Fibroblast of the conjunctiva (primary cell): ENCODE results near the gene LMOD2.

ENCODE experiments used
- DNase-seq: peaks from one replicate; pipeline ENCODE4 v3.0.0-alpha.2; 2010; ENCODE audit warnings: low read depth

The LMOD2 gene

DNA sequence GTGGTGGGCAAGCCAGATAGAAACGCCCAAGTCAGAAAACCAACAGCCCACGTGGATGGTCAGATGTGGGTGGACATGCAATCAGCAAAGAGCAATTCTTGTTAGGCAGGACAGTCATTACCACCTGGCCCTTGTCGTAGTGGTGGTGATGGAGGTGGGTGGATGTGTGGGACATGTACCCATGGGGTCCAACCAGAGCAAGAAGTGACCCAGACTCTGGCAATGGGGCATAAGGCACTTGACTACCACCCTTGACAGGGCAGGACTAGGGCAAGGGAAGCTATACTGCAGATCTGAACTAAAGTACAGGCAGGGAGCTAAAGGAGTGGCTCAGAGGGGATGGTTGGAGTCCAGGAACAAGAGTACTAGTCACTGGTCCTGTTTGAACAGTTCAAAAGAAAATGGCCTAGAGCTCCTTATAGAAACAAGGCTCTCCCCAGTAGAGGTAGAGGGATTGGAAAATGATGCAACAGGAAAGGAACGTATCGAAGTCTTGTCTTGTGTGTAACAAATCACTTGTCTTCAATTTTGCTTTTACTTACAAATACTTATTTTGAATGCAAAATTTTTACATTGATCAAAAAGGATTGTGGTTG lies 17.6 kb downstream of the LMOD2 start:
- DNase-seq, result no peak

- no peak for DNase-seq
Measured at GRCh38 chr7:123673752-123674398, 18.2 kb downstream of the LMOD2 start.

DNA sequence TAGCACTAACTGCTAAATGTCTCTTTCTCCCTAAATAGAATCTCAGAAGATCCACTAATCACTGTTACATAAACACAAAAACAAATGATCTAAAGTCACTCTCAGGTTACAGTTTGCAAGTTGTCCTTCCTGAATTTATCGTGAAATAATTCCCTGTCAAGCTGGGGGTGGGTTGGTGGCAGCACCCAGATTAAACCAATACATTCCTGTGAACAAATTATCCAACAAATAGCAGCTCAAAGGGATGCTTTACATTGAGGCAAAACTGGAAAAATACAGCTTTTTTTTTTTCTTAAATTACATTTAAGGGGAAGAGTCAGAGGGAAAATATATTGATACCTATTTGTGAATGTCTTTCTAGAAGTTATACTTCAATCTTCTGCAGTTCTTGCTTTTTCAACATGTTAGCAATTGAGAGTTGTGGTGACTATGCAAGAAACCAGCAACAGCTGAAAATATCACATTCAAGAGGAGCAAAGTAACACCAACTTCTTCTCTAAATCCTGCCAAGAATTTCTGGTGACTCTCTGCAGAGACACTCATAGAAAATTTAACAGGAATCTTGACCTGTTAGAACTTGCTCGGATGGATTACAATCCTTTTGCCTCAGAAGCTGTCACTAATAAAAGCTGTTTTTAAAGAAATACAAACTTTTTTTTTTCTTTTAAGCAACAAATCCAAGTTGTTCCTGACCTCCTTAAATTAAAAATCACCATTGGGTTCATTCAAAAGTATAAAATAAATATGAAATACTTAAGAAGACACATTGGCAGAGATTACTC lies 18.9 kb downstream of the LMOD2 start:
- no peak for DNase-seq

DNA sequence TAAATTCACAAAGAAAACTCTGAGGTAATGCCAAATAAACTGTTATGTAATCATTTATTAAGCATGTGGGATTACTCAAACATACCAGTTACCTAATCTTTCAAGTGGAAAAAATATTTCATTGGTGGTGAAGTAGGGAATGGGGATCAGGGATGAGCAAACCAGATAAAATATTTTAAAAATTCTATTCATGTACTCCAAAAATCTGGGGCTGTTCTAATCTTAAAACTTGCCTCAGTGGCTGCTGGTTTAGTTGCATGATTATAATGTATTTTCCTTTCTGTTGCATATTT lies 19.5 kb downstream of the LMOD2 start:
- no peak for DNase-seq

DNA sequence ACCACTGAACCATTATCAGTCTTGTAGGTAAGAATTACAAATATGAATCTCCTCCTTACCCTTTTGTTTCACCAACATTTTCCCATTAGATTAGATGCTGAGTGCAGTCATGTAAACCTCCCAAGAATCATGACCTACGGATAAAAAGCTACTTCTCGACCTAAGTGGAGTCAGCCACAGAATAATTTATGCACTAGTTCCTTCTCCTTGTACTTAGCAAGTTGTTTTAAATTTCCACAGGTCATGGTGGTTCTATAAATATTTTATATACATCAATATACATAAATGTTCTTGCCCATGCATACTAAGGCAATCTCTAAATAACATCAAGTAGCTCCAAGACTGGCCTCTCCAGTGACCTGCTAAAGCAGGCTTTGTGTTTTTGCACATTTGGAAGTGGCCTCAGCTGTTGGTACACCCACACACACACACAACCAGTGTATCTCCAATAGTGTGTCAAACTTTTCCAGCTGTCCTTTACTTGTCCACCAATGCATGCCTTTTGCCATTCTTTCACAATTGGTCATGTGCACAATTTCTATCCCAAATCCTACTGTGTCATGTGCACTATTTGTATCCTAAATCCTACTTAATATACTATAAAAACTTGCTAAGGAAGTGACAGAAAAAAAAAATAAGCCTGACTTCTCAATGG lies 21.5 kb downstream of the LMOD2 start:
- no peak for DNase-seq

- no peak for DNase-seq
Measured at GRCh38 chr7:123679614-123680013, 23.9 kb downstream of the LMOD2 start.

DNA sequence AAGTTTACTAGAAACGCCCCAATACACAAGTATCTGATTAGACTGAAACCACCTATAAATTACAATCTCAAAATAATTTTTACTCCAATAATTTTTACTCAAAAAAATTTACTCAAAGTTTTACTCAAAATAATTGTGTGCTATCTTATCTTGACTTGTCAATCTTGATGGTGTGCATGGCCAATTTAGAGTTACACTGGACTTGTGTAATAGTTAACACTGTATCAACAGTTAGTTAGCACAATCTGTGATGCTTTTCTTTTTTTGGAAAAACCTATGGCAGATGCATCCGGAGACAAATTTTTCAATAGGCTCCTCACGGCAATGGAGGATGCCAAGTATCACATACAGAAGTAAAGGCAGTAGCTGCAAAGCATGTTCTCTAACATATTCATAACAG lies 24.9 kb downstream of the LMOD2 start:
- DNase-seq, result no peak

GRCh38 chr7:123681561-123681960 lies 25.9 kb downstream of the LMOD2 start:
- no peak for DNase-seq

- peak; percentile 50 for DNase-seq
Measured at GRCh38 chr7:123682690-123683089, 27.0 kb downstream of the LMOD2 start.

DNA sequence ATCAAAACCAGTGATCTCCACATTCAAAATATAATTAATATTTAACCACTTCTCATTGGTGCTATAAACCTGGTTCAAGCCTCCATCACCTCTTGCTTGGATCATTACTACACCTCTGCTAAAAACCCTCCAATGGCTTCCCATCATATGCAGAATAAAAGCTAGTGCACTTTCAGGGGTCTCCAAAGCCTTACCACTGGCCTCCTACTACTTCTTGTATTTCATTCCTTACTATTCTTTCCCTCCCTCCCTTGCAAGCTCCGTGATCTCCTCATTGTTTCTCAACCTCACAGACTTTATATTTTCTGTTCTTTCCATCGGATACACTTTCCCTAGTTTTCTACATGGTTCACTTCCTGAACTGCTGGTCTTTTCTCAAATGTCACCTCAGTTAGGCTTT lies 31.5 kb downstream of the LMOD2 start:
- DNase-seq, result no peak

- no peak for DNase-seq
Measured at GRCh38 chr7:123687727-123688126, 32.1 kb downstream of the LMOD2 start.

- DNase-seq, result no peak
Measured at GRCh38 chr7:123689250-123689649, 33.6 kb downstream of the LMOD2 start.

GRCh38 chr7:123690550-123690949 lies 34.9 kb downstream of the LMOD2 start:
- no peak for DNase-seq

DNA sequence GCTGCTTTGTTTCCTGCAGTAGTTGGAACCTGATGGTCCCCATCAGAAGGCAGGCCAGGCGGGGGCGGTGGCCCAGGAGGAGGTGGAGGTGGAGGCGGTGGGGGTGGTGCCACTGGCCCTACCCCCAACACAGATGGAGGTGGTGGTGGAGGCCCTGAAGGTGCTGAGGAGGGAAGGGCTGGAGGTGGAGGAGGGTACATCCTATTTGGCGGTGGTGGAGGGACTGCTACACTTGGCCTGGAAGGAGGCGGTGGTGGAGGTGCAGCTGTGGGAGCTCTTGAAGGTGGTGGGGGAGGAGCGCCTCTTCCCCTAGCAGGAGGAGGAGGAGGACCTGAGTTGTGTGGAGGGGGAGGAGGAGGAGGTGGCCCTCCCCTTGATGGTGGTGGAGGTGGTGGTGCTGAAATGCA lies 36.8 kb downstream of the LMOD2 start:
- DNase-seq, result no peak

GRCh38 chr7:123695944-123696677 lies 40.4 kb downstream of the LMOD2 start:
- DNase-seq, result no peak

DNA sequence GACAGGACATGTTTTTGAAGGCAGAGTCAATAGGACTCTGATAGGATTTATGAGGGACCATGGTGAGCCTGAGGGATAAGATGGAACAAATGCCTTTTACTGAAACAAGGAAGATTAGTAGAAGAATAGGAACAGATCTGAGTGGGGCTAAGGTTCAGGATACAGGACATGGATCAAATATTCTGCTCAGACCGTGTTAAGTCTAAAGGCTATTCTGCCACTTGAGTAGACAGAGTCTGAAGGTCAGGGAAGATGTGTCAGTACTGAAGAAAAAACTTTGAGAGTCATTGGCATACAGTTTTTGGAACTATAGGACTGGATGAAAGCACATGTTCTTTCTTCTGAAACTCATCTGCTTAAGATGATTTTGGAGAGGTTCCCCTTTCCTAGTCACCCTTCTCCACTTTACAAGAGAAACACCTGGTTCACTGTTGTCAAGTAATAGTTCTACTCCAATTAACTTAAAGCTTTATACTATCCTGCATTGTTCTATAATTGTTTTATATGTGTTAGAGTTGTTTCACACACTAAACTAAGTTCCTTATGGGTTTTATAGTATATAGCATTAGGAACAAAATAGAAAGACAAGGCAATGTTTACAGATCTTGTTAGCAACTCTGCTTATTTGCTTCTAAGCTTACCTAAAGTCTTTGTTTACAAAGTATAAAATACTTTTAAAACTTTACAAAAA lies 49.7 kb downstream of the LMOD2 start:
- DNase-seq, result no peak

- DNase-seq, result no peak
Measured at GRCh38 chr7:123709525-123709924, 53.9 kb downstream of the LMOD2 start.

GRCh38 chr7:123710683-123711082 lies 55.0 kb downstream of the LMOD2 start:
- DNase-seq, result no peak

GRCh38 chr7:123711832-123712293 lies 56.2 kb downstream of the LMOD2 start:
- DNase-seq, result no peak

DNA sequence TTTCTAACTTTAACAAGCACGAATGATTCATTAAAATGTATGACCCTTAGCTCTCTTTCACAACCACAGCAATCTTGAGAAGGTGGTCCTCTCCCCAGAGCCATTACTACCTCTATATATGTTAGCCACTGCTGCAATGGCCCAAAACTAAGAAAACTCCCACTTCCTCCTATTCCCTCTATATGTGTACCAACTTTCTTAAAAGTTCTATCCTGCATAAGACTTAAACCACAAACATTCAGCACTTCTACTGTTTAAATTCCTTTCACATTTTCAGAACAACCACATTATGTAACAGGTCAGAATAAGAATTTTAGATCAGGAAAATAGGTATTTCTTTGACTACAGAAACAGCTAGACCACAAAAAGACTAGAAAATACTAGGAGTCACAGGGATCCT lies 57.0 kb downstream of the LMOD2 start:
- no peak for DNase-seq
